ENCODE measurements around the gene HOXC9.

Gene HOXC9

GRCh38 chr12:53997204-53998109 is 2.5 kb upstream of the HOXC9 start:
- no peak for DNase-seq (ENCODE audit: low read depth, low spot score)
- H3K27ac ChIP-seq, result no peak overlapping the region

GRCh38 chr12:53998110-53998899 is 1.7 kb upstream of the HOXC9 start:
- no peak for DNase-seq (ENCODE audit: low read depth, low spot score)
- no peak overlapping the region for H3K27ac ChIP-seq

GRCh38 chr12:53998900-53999236 is 1.1 kb upstream of the HOXC9 start:
- no peak for DNase-seq (ENCODE audit: low read depth, low spot score)
- H3K27ac ChIP-seq, result no peak overlapping the region

- H3K27ac ChIP-seq, result no peak overlapping the region
- DNase-seq (ENCODE audit: low read depth, low spot score), result no peak
Observed at GRCh38 chr12:53999559-54000115, 324 bp upstream of the HOXC9 start.

- DNase-seq (ENCODE audit: low read depth, low spot score), result no peak
- no peak overlapping the region for H3K27ac ChIP-seq
Observed at GRCh38 chr12:54001283-54002187, 1.6 kb downstream of the HOXC9 start.

GRCh38 chr12:54002278-54002914 is 2.4 kb downstream of the HOXC9 start:
- no peak for DNase-seq (ENCODE audit: low read depth, low spot score)
- no peak overlapping the region for H3K27ac ChIP-seq

- no peak overlapping the region for H3K27ac ChIP-seq
- no peak for DNase-seq (ENCODE audit: low read depth, low spot score)
Observed at GRCh38 chr12:54002915-54003389, 3.0 kb downstream of the HOXC9 start.

- DNase-seq (ENCODE audit: low read depth, low spot score), result no peak
- no peak overlapping the region for H3K27ac ChIP-seq
Observed at GRCh38 chr12:54003625-54004024, 3.7 kb downstream of the HOXC9 start.

GRCh38 chr12:54004063-54004840 is 4.3 kb downstream of the HOXC9 start:
- no peak overlapping the region for H3K27ac ChIP-seq
- no peak for DNase-seq (ENCODE audit: low read depth, low spot score)

- H3K27ac ChIP-seq, result no peak overlapping the region
- no peak for DNase-seq (ENCODE audit: low read depth, low spot score)
Observed at GRCh38 chr12:54004841-54005530, 5.0 kb downstream of the HOXC9 start.

GRCh38 chr12:54005531-54005852 is 5.5 kb downstream of the HOXC9 start:
- H3K27ac ChIP-seq, result no peak overlapping the region
- DNase-seq (ENCODE audit: low read depth, low spot score), result no peak

GRCh38 chr12:54005853-54006558 is 6.0 kb downstream of the HOXC9 start:
- no peak overlapping the region for H3K27ac ChIP-seq
- no peak for DNase-seq (ENCODE audit: low read depth, low spot score)

GRCh38 chr12:54006559-54007220 is 6.7 kb downstream of the HOXC9 start:
- DNase-seq (ENCODE audit: low read depth, low spot score), result no peak

GRCh38 chr12:54007538-54008259 is 7.7 kb downstream of the HOXC9 start:
- H3K27ac ChIP-seq, result no peak overlapping the region
- no peak for DNase-seq (ENCODE audit: low read depth, low spot score)

More at GRCh38 chr12:54006559-54007220, 6.7 kb downstream of the HOXC9 start:
- H3K27ac ChIP-seq, result no peak overlapping the region

- no peak for DNase-seq (ENCODE audit: low read depth, low spot score)
- H3K27ac ChIP-seq, result no peak overlapping the region
Observed at GRCh38 chr12:54008260-54008552, 8.2 kb downstream of the HOXC9 start.

- no peak for DNase-seq (ENCODE audit: low read depth, low spot score)
- H3K27ac ChIP-seq, result no peak overlapping the region
Observed at GRCh38 chr12:54009171-54010052, 9.5 kb downstream of the HOXC9 start.

All from epithelial cell of prostate (primary cell).